ENCODE data around the gene LDHD. TPM values are rescaled to one million over a fixed set of nuclear protein-coding genes. Genes with fewer than 3 reads are reported as not detected.
A peak's percentile ranks its signal among the peaks of the same experiment; 100 is the strongest.

The LDHD gene
- total and polyA plus RNA-seq, 2 of the 13 experiments (the other 11 are each of a cell fraction or from before 2014, with no cell fraction given), result 9.1 to 9.8 TPM

GRCh38 chr16:75116081-75116910 is at the start of gene LDHD (continued):
- peak; percentile 83 for TF ChIP-seq ZMYM4 (CRISPR knock-in tag; IDR thresholded peaks at IDR 0.05)
- no peak for TF ChIP-seq ZHX2 (IDR thresholded peaks at IDR 0.05; ENCODE audit: low read depth)
- TF ChIP-seq ZHX2 (CRISPR knock-in tag; IDR thresholded peaks at IDR 0.05; ENCODE audit: borderline replicate concordance), result no peak
- TF ChIP-seq ZFX (CRISPR knock-in tag; IDR thresholded peaks at IDR 0.05; ENCODE audit: low read depth), result peak; percentile 77
- peak; percentile 53 for TF ChIP-seq RBFOX2 (IDR thresholded peaks at IDR 0.05; ENCODE audit: low read depth, low read length)
- TF ChIP-seq ZBTB43 (CRISPR knock-in tag; conservative IDR thresholded peaks at IDR 0.05), result peak; percentile 48; the same call in 1 of the 2 replicates
- TF ChIP-seq ZNF326 (CRISPR knock-in tag; IDR thresholded peaks at IDR 0.05; ENCODE audit: borderline replicate concordance), result no peak
- peak; percentile 97 for TF ChIP-seq NRL (CRISPR knock-in tag; IDR thresholded peaks at IDR 0.05; ENCODE audit: borderline replicate concordance)
- TF ChIP-seq ZNF451 (CRISPR knock-in tag; IDR thresholded peaks at IDR 0.05), result peak; percentile 78; the same call in 1 of the 2 replicates
- no peak for TF ChIP-seq ZNF704 (CRISPR knock-in tag; IDR thresholded peaks at IDR 0.05; ENCODE audit: borderline replicate concordance)
- TF ChIP-seq ZNF275 (CRISPR knock-in tag; IDR thresholded peaks at IDR 0.05; ENCODE audit: borderline replicate concordance), result no peak
- no peak; the same call in 1 of the 2 replicates for TF ChIP-seq DR1 (CRISPR knock-in tag; IDR thresholded peaks at IDR 0.05)
